Gastroesophageal sphincter (tissue), 3 donors: Measurements from ENCODE around the gene SNRNP27.

Source experiments
- EP300 ChIP-seq: sonication (generic); formaldehyde crosslinking; IDR thresholded peaks from one replicate; pipeline ENCODE4 v1.6.1; 2017; ENCODE audit warnings: antibody characterized with exemption, mild to moderate bottlenecking
- TF ChIP-seq, protein P1 (sequence below), 4 experiments: fragments of 200-600 bp in 2 of 4; fragments of 450-650 bp in 2 of 4; sonication (generic) in 1 of 4; IDR thresholded peaks; one replicate each; pipeline ENCODE4 v1.5.1; 2017 to 2019; ENCODE audit warnings: antibody characterized with exemption in 4 of 4, mild to moderate bottlenecking in 2 of 4, moderate library complexity in 2 of 4

DNA sequence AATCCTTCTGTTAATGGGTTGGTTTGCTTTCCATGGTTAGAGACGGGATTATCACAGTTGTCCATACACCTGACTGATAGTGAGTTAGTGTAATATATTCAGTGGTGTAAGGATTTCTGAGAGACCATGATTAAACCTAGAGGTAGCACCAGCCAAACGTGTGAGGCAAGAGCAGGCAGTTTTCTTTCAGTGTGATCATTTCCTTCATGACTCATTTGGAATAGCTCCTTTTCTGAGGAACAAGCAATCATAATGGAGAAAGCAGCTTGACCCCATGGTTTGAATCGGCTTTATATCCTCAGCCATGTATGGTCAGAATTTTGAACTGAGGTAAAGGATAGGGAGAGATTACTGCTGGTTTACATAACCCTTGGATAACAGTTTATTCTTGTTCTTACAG lies 24.1 kb downstream of the SNRNP27 start:
- TF ChIP-seq, protein P1, sequence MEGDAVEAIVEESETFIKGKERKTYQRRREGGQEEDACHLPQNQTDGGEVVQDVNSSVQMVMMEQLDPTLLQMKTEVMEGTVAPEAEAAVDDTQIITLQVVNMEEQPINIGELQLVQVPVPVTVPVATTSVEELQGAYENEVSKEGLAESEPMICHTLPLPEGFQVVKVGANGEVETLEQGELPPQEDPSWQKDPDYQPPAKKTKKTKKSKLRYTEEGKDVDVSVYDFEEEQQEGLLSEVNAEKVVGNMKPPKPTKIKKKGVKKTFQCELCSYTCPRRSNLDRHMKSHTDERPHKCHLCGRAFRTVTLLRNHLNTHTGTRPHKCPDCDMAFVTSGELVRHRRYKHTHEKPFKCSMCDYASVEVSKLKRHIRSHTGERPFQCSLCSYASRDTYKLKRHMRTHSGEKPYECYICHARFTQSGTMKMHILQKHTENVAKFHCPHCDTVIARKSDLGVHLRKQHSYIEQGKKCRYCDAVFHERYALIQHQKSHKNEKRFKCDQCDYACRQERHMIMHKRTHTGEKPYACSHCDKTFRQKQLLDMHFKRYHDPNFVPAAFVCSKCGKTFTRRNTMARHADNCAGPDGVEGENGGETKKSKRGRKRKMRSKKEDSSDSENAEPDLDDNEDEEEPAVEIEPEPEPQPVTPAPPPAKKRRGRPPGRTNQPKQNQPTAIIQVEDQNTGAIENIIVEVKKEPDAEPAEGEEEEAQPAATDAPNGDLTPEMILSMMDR (IDR thresholded peaks at IDR 0.05): no peak
- no peak for TF ChIP-seq EP300
